ENCODE results near the gene VWA8. TPM values are rescaled to one million over a fixed set of nuclear protein-coding genes. Genes with fewer than 3 reads are reported as not detected.

The VWA8 gene
- total RNA-seq, 1 donor from 2014 or later, result 33.4 TPM

GRCh38 chr13:41589434-41589833, 371.5 kb downstream of the VWA8 start:
- DNase-seq (ENCODE audit: extremely low spot score in 2 of 2), result no peak
- H3K27ac ChIP-seq, result no peak overlapping the region
- TF ChIP-seq POLR2AphosphoS5 (IDR thresholded peaks at IDR 0.05; ENCODE audit: insufficient read depth in 1 of 2, low read depth in 1 of 2), result no peak
- no peak for TF ChIP-seq POLR2A (IDR thresholded peaks at IDR 0.05)
- no peak for TF ChIP-seq CTCF (IDR thresholded peaks at IDR 0.05)
- H3K4me3 ChIP-seq, result no peak overlapping the region
- no peaks in the 10 kb centered on the region for H3K36me3 ChIP-seq
- no peaks in the 10 kb centered on the region for H3K27me3 ChIP-seq
- intact Hi-C loops (cut with DNase I), result no loop called here
- no peaks in the 10 kb centered on the region for H3K4me1 ChIP-seq
- no peaks in the 10 kb centered on the region for H3K9me3 ChIP-seq

GRCh38 chr13:41588899-41589298, 372.0 kb downstream of the VWA8 start:
- no peaks in the 10 kb centered on the region for H3K4me1 ChIP-seq
- no peak overlapping the region for H3K4me3 ChIP-seq
- H3K9me3 ChIP-seq, result no peaks in the 10 kb centered on the region
- H3K27ac ChIP-seq, result no peak overlapping the region
- TF ChIP-seq POLR2A (IDR thresholded peaks at IDR 0.05) (no peak), POLR2AphosphoS5 (IDR thresholded peaks at IDR 0.05; ENCODE audit: insufficient read depth in 1 of 2, low read depth in 1 of 2) (no peak), CTCF (IDR thresholded peaks at IDR 0.05) (no peak)
- H3K36me3 ChIP-seq, result no peaks in the 10 kb centered on the region
- H3K27me3 ChIP-seq, result no peaks in the 10 kb centered on the region
- DNase-seq (ENCODE audit: extremely low spot score in 2 of 2), result no peak
- intact Hi-C loops (cut with DNase I), result no loop called here

- TF ChIP-seq POLR2A (IDR thresholded peaks at IDR 0.05) (no peak), POLR2AphosphoS5 (IDR thresholded peaks at IDR 0.05; ENCODE audit: insufficient read depth in 1 of 2, low read depth in 1 of 2) (no peak), CTCF (IDR thresholded peaks at IDR 0.05) (no peak)
- Histone ChIP-seq H3K9me3 (no peaks in the 10 kb centered on the region), H3K36me3 (no peaks in the 10 kb centered on the region), H3K27me3 (no peaks in the 10 kb centered on the region), H3K4me3 (no peak overlapping the region), H3K4me1 (no peaks in the 10 kb centered on the region), H3K27ac (no peak overlapping the region)
- intact Hi-C loops (cut with DNase I), result no loop called here
- no peak for DNase-seq (ENCODE audit: extremely low spot score in 2 of 2)
These were observed 372.5 kb downstream of the VWA8 start for GRCh38 chr13:41588448-41588847.

GRCh38 chr13:41587490-41587889, 373.4 kb downstream of the VWA8 start:
- H3K27ac ChIP-seq, result no peak overlapping the region
- DNase-seq (ENCODE audit: extremely low spot score in 2 of 2), result no peak
- H3K4me1 ChIP-seq, result no peaks in the 10 kb centered on the region
- TF ChIP-seq POLR2AphosphoS5 (IDR thresholded peaks at IDR 0.05; ENCODE audit: insufficient read depth in 1 of 2, low read depth in 1 of 2) (no peak), CTCF (IDR thresholded peaks at IDR 0.05) (no peak), POLR2A (IDR thresholded peaks at IDR 0.05) (no peak)
- H3K9me3 ChIP-seq, result no peaks in the 10 kb centered on the region
- intact Hi-C loops (cut with DNase I), result no loop called here
- H3K36me3 ChIP-seq, result no peaks in the 10 kb centered on the region
- H3K4me3 ChIP-seq, result no peak overlapping the region
- H3K27me3 ChIP-seq, result no peaks in the 10 kb centered on the region

- Histone ChIP-seq H3K9me3 (no peaks in the 10 kb centered on the region), H3K4me3 (no peak overlapping the region), H3K27me3 (no peaks in the 10 kb centered on the region), H3K27ac (no peak overlapping the region), H3K4me1 (no peaks in the 10 kb centered on the region), H3K36me3 (no peaks in the 10 kb centered on the region)
- DNase-seq (ENCODE audit: extremely low spot score in 2 of 2), result no peak
- intact Hi-C loops (cut with DNase I), result no loop called here
- TF ChIP-seq POLR2A (IDR thresholded peaks at IDR 0.05), result no peak
These were observed 374.7 kb downstream of the VWA8 start for GRCh38 chr13:41586216-41586615.

- Histone ChIP-seq H3K9me3 (no peaks in the 10 kb centered on the region), H3K27me3 (no peaks in the 10 kb centered on the region), H3K4me3 (no peak overlapping the region), H3K4me1 (no peaks in the 10 kb centered on the region), H3K36me3 (no peaks in the 10 kb centered on the region), H3K27ac (no peak overlapping the region)
- no peak for DNase-seq (ENCODE audit: extremely low spot score in 2 of 2)
- intact Hi-C loops (cut with DNase I), result no loop called here
- TF ChIP-seq POLR2A (IDR thresholded peaks at IDR 0.05), result no peak
- no peak for TF ChIP-seq POLR2AphosphoS5 (IDR thresholded peaks at IDR 0.05; ENCODE audit: insufficient read depth in 1 of 2, low read depth in 1 of 2)
- TF ChIP-seq CTCF (IDR thresholded peaks at IDR 0.05), result no peak
These were observed 378.9 kb downstream of the VWA8 start for GRCh38 chr13:41582027-41582463.
